Breast epithelium (tissue), 4 donors: ENCODE results near the gene NKX3-2. TPM values are rescaled to one million over a fixed set of nuclear protein-coding genes. Genes with fewer than 3 reads are reported as not detected.

Experiments
- DNase-seq, 2 donors: peaks; one replicate each; pipeline ENCODE4 v3.0.0-alpha.2; 2019; ENCODE audit warnings: low spot score in 2 of 2
- H3K27ac ChIP-seq, 2 donors: fragments of 200-600 bp; sonication (generic) in 1 of 2; one replicate each; pipeline ENCODE4 v1.5.1; 2016 to 2019; ENCODE audit warnings: mild to moderate bottlenecking in 1 of 2
- H3K27me3 ChIP-seq, 2 donors: fragments of 200-600 bp; sonication (generic) in 1 of 2; one replicate each; pipeline versions ENCODE4 v1.5.1 to v1.6.0; 2017 to 2019; ENCODE audit warnings: control low read depth in 1 of 2, mild to moderate bottlenecking in 1 of 2
- H3K36me3 ChIP-seq: fragments of 200-600 bp; one replicate; pipeline ENCODE4 v1.5.1; 2019
- H3K4me1 ChIP-seq, 2 donors: fragments of 200-600 bp; sonication (generic); one replicate each; pipeline ENCODE4 v1.5.1; 2016 to 2019; ENCODE audit warnings: control low read depth in 1 of 2
- H3K4me3 ChIP-seq, 3 donors: fragments of 200-600 bp; sonication (generic); 1 replicate in 2 of 3; 2 replicates in 1 of 3; pipeline ENCODE4 v1.5.1; 2016 to 2019; ENCODE audit warnings: mild to moderate bottlenecking in 3 of 3, moderate library complexity in 2 of 3
- H3K9me3 ChIP-seq, 2 donors: fragments of 200-600 bp; sonication (generic) in 1 of 2; one replicate each; pipeline ENCODE4 v1.5.1; 2016 to 2019; ENCODE audit warnings: control low read depth in 1 of 2
- CTCF ChIP-seq, 3 donors: fragments of 450-650 bp; IDR thresholded peaks; one replicate each; pipeline ENCODE4 v1.5.1; 2016 to 2017; ENCODE audit warnings: antibody characterized with exemption in 3 of 3, mild to moderate bottlenecking in 3 of 3, moderate library complexity in 3 of 3
- POLR2A ChIP-seq: fragments of 450-650 bp; IDR thresholded peaks from one replicate; pipeline ENCODE4 v1.6.1; 2016; ENCODE audit warnings: antibody characterized with exemption, mild to moderate bottlenecking, moderate library complexity
- POLR2AphosphoS5 ChIP-seq, 3 donors: sonication (generic); formaldehyde crosslinking; IDR thresholded peaks; one replicate each; pipeline ENCODE4 v1.6.1; 2017; ENCODE audit warnings: antibody characterized with exemption in 3 of 3
- intact Hi-C: fragments of 100-400 bp; cut with DNase I; formaldehyde crosslinking; loops from one replicate; pipeline ENCODE4 v1.15.1; 2023; ENCODE audit warnings: low total_unique reads
- total RNA-seq, 3 donors: library from RNA; depleted of rRNA; stranded (reverse); fragments of >200 nt; gene quantifications; one replicate each; pipeline ENCODE4 v1.1.0, GENCODE V29; 2016

NKX3-2 gene
- total RNA-seq, 3 donors from 2014 or later: under 0.01 TPM; not detected in 2

GRCh38 chr4:13516315-13516860 lies 27.9 kb downstream of the NKX3-2 start:
- intact Hi-C loops: no loop called here
- Histone ChIP-seq H3K36me3 (no peaks in the 10 kb centered on the region), H3K27me3 (peaks cover 0 to 16% of the 10 kb centered on the region in 2 donors), H3K4me3 (no peak overlapping the region), H3K9me3 (no peaks in the 10 kb centered on the region), H3K4me1 (no peaks in the 10 kb centered on the region), H3K27ac (no peak overlapping the region)
- no peak for DNase-seq
- TF ChIP-seq POLR2A (no peak), CTCF (IDR thresholded peaks at IDR 0.05) (no peak), POLR2AphosphoS5 (IDR thresholded peaks at IDR 0.05) (no peak)

GRCh38 chr4:13515268-13515667 lies 29.0 kb downstream of the NKX3-2 start:
- DNase-seq: no peak
- Histone ChIP-seq H3K36me3 (no peaks in the 10 kb centered on the region), H3K9me3 (no peaks in the 10 kb centered on the region), H3K27ac (no peak overlapping the region), H3K27me3 (peaks cover 0 to 10% of the 10 kb centered on the region in 2 donors), H3K4me1 (no peaks in the 10 kb centered on the region), H3K4me3 (no peak overlapping the region)
- intact Hi-C loops: no loop called here
- TF ChIP-seq CTCF (IDR thresholded peaks at IDR 0.05) (no peak), POLR2A (no peak), POLR2AphosphoS5 (IDR thresholded peaks at IDR 0.05) (no peak)

- no peaks in the 10 kb centered on the region for H3K36me3 ChIP-seq
- no peaks in the 10 kb centered on the region for H3K9me3 ChIP-seq
- intact Hi-C loops: no loop called here
- TF ChIP-seq POLR2AphosphoS5 (IDR thresholded peaks at IDR 0.05) (no peak), CTCF (IDR thresholded peaks at IDR 0.05) (no peak), POLR2A (no peak)
- peaks cover 0 to 10% of the 10 kb centered on the region in 2 donors for H3K27me3 ChIP-seq
- no peak overlapping the region for H3K27ac ChIP-seq
- DNase-seq: no peak
- H3K4me1 ChIP-seq: no peaks in the 10 kb centered on the region
- H3K4me3 ChIP-seq: no peak overlapping the region
Observed at GRCh38 chr4:13514722-13515121, 29.6 kb downstream of the NKX3-2 start.

GRCh38 chr4:13511101-13511500 lies 33.2 kb downstream of the NKX3-2 start:
- peaks cover 0 to 10% of the 10 kb centered on the region in 2 donors for H3K27me3 ChIP-seq
- H3K4me3 ChIP-seq: no peak overlapping the region
- intact Hi-C loops: no loop called here
- no peaks in the 10 kb centered on the region for H3K36me3 ChIP-seq
- no peak overlapping the region for H3K27ac ChIP-seq
- TF ChIP-seq CTCF (IDR thresholded peaks at IDR 0.05): no peak
- no peak for TF ChIP-seq POLR2A
- TF ChIP-seq POLR2AphosphoS5 (IDR thresholded peaks at IDR 0.05): no peak
- no peaks in the 10 kb centered on the region for H3K4me1 ChIP-seq
- DNase-seq: no peak
- no peaks in the 10 kb centered on the region for H3K9me3 ChIP-seq

- intact Hi-C loops: no loop called here
- Histone ChIP-seq H3K27ac (no peak overlapping the region), H3K9me3 (no peaks in the 10 kb centered on the region), H3K27me3 (peaks cover 0 to 10% of the 10 kb centered on the region in 2 donors), H3K4me1 (no peaks in the 10 kb centered on the region), H3K36me3 (no peaks in the 10 kb centered on the region), H3K4me3 (no peak overlapping the region)
- DNase-seq: no peak
- TF ChIP-seq CTCF (IDR thresholded peaks at IDR 0.05): no peak
- no peak for TF ChIP-seq POLR2A
- TF ChIP-seq POLR2AphosphoS5 (IDR thresholded peaks at IDR 0.05): no peak
Observed at GRCh38 chr4:13509442-13509841, 34.9 kb downstream of the NKX3-2 start.
